Myometrial cell (primary cell): ENCODE data around the gene RALGPS1. TPM values are rescaled to one million over a fixed set of nuclear protein-coding genes. Genes with fewer than 3 reads are reported as not detected.

Experiments
- total RNA-seq: library from RNA; depleted of rRNA; stranded (reverse); fragments of >200 nt; gene quantifications from 2 replicates; pipeline ENCODE4 v1.2.3, GENCODE V29; 2015

Gene RALGPS1, protein sequence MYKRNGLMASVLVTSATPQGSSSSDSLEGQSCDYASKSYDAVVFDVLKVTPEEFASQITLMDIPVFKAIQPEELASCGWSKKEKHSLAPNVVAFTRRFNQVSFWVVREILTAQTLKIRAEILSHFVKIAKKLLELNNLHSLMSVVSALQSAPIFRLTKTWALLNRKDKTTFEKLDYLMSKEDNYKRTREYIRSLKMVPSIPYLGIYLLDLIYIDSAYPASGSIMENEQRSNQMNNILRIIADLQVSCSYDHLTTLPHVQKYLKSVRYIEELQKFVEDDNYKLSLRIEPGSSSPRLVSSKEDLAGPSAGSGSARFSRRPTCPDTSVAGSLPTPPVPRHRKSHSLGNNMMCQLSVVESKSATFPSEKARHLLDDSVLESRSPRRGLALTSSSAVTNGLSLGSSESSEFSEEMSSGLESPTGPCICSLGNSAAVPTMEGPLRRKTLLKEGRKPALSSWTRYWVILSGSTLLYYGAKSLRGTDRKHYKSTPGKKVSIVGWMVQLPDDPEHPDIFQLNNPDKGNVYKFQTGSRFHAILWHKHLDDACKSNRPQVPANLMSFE
- 1.1 and 2.0 TPM in 2 replicates for total RNA-seq

DNA sequence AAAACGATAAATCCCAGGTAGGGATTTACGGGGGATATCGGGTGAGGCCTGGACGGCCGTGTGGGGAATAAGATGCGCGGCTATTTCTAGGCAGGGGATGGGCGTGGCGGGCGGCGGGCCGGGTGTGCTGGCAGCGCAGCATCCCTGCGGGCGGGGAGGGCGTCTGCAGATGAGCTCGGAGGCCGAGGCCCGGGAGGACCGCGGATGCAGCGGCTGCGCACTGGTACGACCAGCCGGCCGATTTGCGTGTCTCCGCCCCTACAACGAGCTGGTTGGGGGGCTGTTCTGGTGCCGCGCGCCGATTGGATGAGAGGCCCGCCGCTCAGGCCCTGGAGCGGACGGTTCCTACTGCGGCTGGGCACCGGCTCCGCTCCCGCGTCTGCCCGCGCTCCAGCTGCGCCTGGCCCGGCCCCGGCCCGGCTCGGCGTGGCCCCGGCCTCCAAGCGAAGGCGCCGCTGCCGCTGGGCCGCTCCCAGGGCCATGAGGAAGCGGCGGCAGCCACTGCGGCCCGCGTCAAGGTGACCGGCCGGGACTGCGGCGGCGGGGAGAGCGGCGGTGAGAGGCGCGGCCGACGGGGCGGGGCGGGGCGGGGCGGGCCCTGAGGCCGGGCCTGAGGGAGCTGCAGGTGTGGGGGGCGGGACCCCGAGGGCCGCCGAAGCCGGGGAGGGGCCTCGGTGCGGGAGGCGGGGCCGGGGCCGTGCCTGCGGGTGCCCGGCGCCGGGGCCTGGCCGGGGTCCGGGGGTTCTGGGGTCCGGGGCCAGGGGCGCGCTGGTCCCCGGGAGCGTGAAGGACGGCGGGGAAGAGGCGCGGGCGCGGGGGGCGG is at the start of gene RALGPS1:
RALGPS1 (plus strand) TSS at position 325 of the 823 bp plus-strand sequence. CDS start 47,508 bp downstream, outside the sequence.

DNA sequence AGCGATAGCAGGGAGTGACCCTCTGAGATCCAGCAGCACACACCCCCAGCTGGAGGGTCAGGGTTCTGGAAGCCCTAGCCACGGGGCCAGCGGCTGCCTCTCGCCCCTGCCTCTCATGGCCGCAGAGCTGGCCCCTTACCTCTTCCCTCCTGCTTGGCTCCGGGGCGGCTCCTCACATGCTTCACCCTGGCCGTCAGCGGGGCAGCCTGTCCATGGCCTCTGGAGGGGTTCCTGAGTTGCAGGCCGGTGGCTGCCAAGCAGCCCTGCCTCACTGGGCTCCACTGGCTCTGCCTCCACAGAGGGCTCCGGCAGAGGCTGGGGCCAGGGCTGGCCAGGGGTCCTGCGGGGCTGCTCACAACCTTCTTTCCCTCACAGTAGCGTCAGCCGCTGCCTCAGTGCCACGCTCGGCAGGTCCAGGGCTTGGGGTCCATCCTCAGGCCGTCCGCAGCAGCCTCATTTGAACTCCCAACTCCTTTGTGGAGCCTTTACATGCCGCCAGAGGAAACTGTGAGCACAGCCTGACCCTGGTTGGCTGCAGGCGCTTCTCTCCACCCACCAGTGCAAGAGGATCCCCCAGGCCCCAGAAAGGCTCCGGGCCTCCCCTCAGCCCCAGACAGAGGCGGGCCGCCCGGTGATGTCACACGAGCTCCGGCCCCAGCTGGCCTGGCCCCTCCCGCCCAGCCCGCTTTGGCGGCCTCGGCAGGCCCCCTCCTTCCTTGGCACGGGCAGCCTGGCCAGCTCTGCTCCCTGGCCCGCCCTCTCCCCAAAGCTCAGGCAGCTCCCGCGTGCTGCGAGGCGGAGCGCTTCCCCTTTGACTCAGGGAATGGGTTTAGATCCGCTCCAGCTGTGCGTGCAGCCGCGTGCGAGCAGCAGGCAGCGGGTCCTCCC is 207.8 kb downstream of the RALGPS1 start, which contains the start of gene ANGPTL2:
ANGPTL2 (minus strand) TSS at position 460 of the 888 bp plus-strand sequence. CDS start 13,904 bp downstream, outside the sequence.

GRCh38 chr9:127264462-127265219 is 350.1 kb downstream of the RALGPS1 start, which contains the start of gene GARNL3:
GARNL3 (plus strand) TSS chr9:127264774; CDS start chr9:127264878, 104 bp downstream.

Other genes starting within 250 kb of the RALGPS1 start
- gene ZBTB43, start 109.7 kb upstream of the RALGPS1 start, total RNA-seq: 3.7 and 3.9 TPM in 2 replicates
- 1.2 and 2.5 TPM in 2 replicates for gene ZBTB34, start 54.1 kb upstream of the RALGPS1 start, total RNA-seq
- 3.0 and 4.3 TPM in 2 replicates for gene ANGPTL2, start 207.9 kb downstream of the RALGPS1 start, total RNA-seq